CD4-positive, alpha-beta T cell (primary cell): ENCODE results near the gene NPVF. TPM values are rescaled to one million over a fixed set of nuclear protein-coding genes. Genes with fewer than 3 reads are reported as not detected.

ENCODE experiments used
- ATAC-seq: fragments of 200-7000 bp; cut with Tn5 transposase; one replicate; pipeline ENCODE4 v1.10.0; 2022; ENCODE audit warnings: mild to moderate bottlenecking; ENCODE audit not compliant: poor library complexity
- CTCF ChIA-PET: fragments of 350-600 bp; sonication (Branson Sonifier 250); formaldehyde crosslinking; loops from one replicate; lab custom pipeline; 2021; ENCODE audit warnings: antibody characterized with exemption, inconsistent platforms; lab: Charles Lee
- POLR2A ChIA-PET: fragments of 350-600 bp; sonication (Branson Sonifier 250); formaldehyde crosslinking; loops from one replicate; lab custom pipeline; 2021; ENCODE audit warnings: antibody characterized with exemption, inconsistent platforms; lab: Charles Lee
- DNase-seq, 14 experiments: peaks; one replicate each; pipeline ENCODE4 v3.0.0-alpha.2; 2013 to 2020; ENCODE audit warnings: mixed read lengths in 2 of 14
- H3K27ac ChIP-seq, 2 donors: one replicate each; pipeline versions ENCODE4 v1.5.1 to v1.7.0; 2013; ENCODE audit warnings: low read length in 2 of 2, low read depth in 1 of 2, mild to moderate bottlenecking in 1 of 2
- H3K27me3 ChIP-seq, 2 experiments: 1 replicate in 1 of 2; 2 replicates in 1 of 2; pipeline versions ENCODE4 v1.6.1 to v1.7.0; 2013; ENCODE audit warnings: low read length in 2 of 2, control low read depth in 1 of 2, mild to moderate bottlenecking in 1 of 2, moderate library complexity in 1 of 2; ENCODE audit not compliant: insufficient read depth in 2 of 2, control insufficient read depth in 1 of 2
- H3K36me3 ChIP-seq: one replicate; pipeline ENCODE4 v1.6.1; 2013; ENCODE audit warnings: low read length, control low read depth; ENCODE audit not compliant: insufficient read depth
- H3K4me1 ChIP-seq: one replicate; pipeline ENCODE4 v1.6.1; 2013; ENCODE audit warnings: low read length, control low read depth; ENCODE audit not compliant: insufficient read depth
- H3K4me3 ChIP-seq: one replicate; pipeline ENCODE4 v1.5.1; 2013; ENCODE audit warnings: mild to moderate bottlenecking, low read length, moderate library complexity
- H3K9me3 ChIP-seq, 2 experiments: 1 replicate in 1 of 2; 2 replicates in 1 of 2; pipeline versions ENCODE4 v1.6.1 to v1.7.0; 2013; ENCODE audit warnings: low read length in 2 of 2, mild to moderate bottlenecking in 2 of 2, control low read depth in 1 of 2, moderate library complexity in 1 of 2; ENCODE audit not compliant: control insufficient read depth in 1 of 2, insufficient read depth in 1 of 2
- H3K27ac Mint-ChIP-seq: one replicate; pipeline ENCODE4 v1.8.0; 2020; ENCODE audit warnings: mixed read lengths
- H3K27me3 Mint-ChIP-seq: one replicate; pipeline ENCODE4 v1.8.0; 2021; ENCODE audit warnings: mixed read lengths
- H3K36me3 Mint-ChIP-seq: one replicate; pipeline ENCODE4 v1.8.0; 2021; ENCODE audit warnings: low read depth, mixed read lengths
- H3K4me1 Mint-ChIP-seq: one replicate; pipeline ENCODE4 v1.8.0; 2021; ENCODE audit warnings: low read depth, mixed read lengths
- H3K4me3 Mint-ChIP-seq: one replicate; pipeline ENCODE4 v1.8.0; 2020; ENCODE audit warnings: mild to moderate bottlenecking, mixed read lengths
- H3K9me3 Mint-ChIP-seq: one replicate; pipeline ENCODE4 v1.8.0; 2020; ENCODE audit warnings: mixed read lengths
- CTCF ChIP-seq: fragments of 200-600 bp; IDR thresholded peaks from one replicate; pipeline ENCODE4 v1.8.0; 2022; ENCODE audit warnings: antibody characterized with exemption, mild to moderate bottlenecking
- intact Hi-C, 2 experiments: fragments of 100-400 bp; cut with DNase I in 1 of 2; cut with micrococcal nuclease in 1 of 2; formaldehyde crosslinking; loops; one replicate each; pipeline versions ENCODE4 v1.15.1 to v1.9.0; 2023 to 2025; cut with DNase I, micrococcal nuclease
- polyA plus RNA-seq, 2 donors: library from polyadenylated mRNA; unstranded; fragments of 120-200 nt; gene quantifications; one replicate each; pipeline ENCODE4 v1.2.1, GENCODE V29; 2013
- total RNA-seq, 174 experiments: library from RNA in 2 of 174; stranded (reverse) in 2 of 174; gene quantifications; one replicate each; pipeline ENCODE4 v1.2.3 and lab custom pipeline; 2021 to 2026

NPVF gene
- not detected for total RNA-seq
- not detected for polyA plus RNA-seq (2013, experiment 1 of 2)
- polyA plus RNA-seq (2013, experiment 2 of 2) = not detected
- total RNA-seq (lab: John Stamatoyannopoulos, UW) = 0 to 0.08 (median 0) reads per million in 172 experiments

GRCh38 chr7:25228386-25228785 is at the start of gene NPVF:
Gene NPVF (minus strand): TSS chr7:25228486. CDS start chr7:25228439, 47 bp downstream.
- DNase-seq (no peak), ATAC-seq (no peak)
- Histone ChIP-seq H3K27me3 (peaks cover 0 to 12% of the 10 kb centered on the region in 2 experiments), H3K36me3 (no peaks in the 10 kb centered on the region), H3K4me3 (no peak within 1 kb of the TSS), H3K9me3 (no peaks in the 10 kb centered on the region), H3K27ac (no peak within 1 kb of the TSS), H3K4me1 (no peaks in the 10 kb centered on the region)
- Mint-ChIP-seq H3K27me3 (peaks cover 31% of the 10 kb centered on the region), H3K4me3 (no peak within 1 kb of the TSS), H3K9me3 (no peaks in the 10 kb centered on the region), H3K4me1 (no peaks in the 10 kb centered on the region), H3K36me3 (no peaks in the 10 kb centered on the region), H3K27ac (no peak within 1 kb of the TSS)
- intact Hi-C loops = no loop called here
- POLR2A ChIA-PET = no interaction called here
- CTCF ChIA-PET = no interaction called here
- no peak for TF ChIP-seq CTCF

- POLR2A ChIA-PET = no interaction called here
- intact Hi-C loops = no loop called here
- no peak overlapping the region for H3K27ac ChIP-seq
- no peaks in the 10 kb centered on the region for H3K36me3 ChIP-seq
- no peaks in the 10 kb centered on the region for H3K4me1 ChIP-seq
- ATAC-seq = no peak
- CTCF ChIA-PET = interaction anchor here (1.2 kb wide), 1 partner anchor 12 kb away, joined by 3 read pairs; no protein-coding TSS in a partner anchor
- H3K4me1 Mint-ChIP-seq = no peaks in the 10 kb centered on the region
- H3K27ac Mint-ChIP-seq = no peak overlapping the region
- no peak for DNase-seq
- H3K27me3 ChIP-seq = no peaks in the 10 kb centered on the region
- H3K9me3 ChIP-seq = no peaks in the 10 kb centered on the region
- H3K9me3 Mint-ChIP-seq = no peaks in the 10 kb centered on the region
- H3K27me3 Mint-ChIP-seq = no peaks in the 10 kb centered on the region
- no peak for TF ChIP-seq CTCF
- H3K4me3 Mint-ChIP-seq = no peak overlapping the region
- H3K4me3 ChIP-seq = no peak overlapping the region
- H3K36me3 Mint-ChIP-seq = no peaks in the 10 kb centered on the region
Observed at GRCh38 chr7:25272265-25272664, 44.0 kb upstream of the NPVF start.

GRCh38 chr7:25263337-25263736 is 35.1 kb upstream of the NPVF start:
- ChIA-PET CTCF (no interaction called here), POLR2A (no interaction called here)
- DNase-seq (no peak), ATAC-seq (no peak)
- no peaks in the 10 kb centered on the region for H3K27me3 ChIP-seq
- H3K4me3 ChIP-seq = no peak overlapping the region
- Mint-ChIP-seq H3K27ac (no peak overlapping the region), H3K27me3 (no peaks in the 10 kb centered on the region), H3K9me3 (no peaks in the 10 kb centered on the region), H3K4me3 (no peak overlapping the region), H3K36me3 (no peaks in the 10 kb centered on the region), H3K4me1 (peaks cover 33% of the 10 kb centered on the region)
- no peaks in the 10 kb centered on the region for H3K9me3 ChIP-seq
- H3K36me3 ChIP-seq = no peaks in the 10 kb centered on the region
- intact Hi-C loops = no loop called here
- TF ChIP-seq CTCF = no peak
- no peak overlapping the region for H3K27ac ChIP-seq
- H3K4me1 ChIP-seq = peaks cover 9% of the 10 kb centered on the region
